ENCODE data around the gene PXYLP1. TPM values are rescaled to one million over a fixed set of nuclear protein-coding genes. Genes with fewer than 3 reads are reported as not detected.

The PXYLP1 gene
- total RNA-seq, 1 donor from 2014 or later = 6.1 TPM

DNA sequence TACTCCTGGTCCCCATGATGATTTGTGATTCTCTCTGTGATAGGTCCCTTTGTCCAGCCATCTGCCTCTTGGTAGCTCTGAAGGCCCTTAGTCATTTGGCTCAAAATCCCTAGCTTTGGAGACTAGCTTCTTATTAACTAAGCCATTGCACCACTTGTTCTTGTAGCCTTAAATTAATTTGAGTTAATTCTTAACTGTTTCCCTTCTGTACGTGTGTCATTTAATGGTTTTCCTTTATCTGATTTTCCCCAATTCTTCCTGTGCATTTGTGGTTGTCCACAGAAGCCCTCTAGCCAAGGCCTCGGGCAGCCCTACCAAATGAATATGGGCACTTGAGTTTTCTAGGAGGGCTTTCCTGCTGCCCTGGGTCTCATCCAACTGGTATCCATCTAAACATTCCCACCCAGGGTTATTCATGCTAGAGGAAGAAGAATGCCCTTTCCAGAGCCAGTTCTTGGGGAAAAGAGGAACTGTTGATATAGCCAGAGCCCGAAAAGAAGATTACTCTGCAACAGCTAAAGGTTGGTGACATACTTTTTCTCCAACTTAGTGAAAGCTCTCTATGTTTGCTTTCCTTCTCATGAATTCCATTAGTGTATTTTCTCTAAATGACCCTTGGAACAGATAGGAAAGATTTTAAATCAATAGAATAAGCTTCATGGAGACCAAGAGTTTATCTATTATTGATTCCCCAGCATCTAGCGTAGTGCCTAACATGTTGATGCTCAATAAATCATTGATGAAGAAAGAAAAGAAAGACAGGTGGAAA lies 92.5 kb downstream of the PXYLP1 start:
- H3K27me3 Mint-ChIP-seq (ENCODE audit: low read depth, unreplicated experiment) = no peaks in the 10 kb centered on the region
- no peak overlapping the region for H3K4me2 ChIP-seq (ENCODE audit: low read length)
- H3K4me3 ChIP-seq (ENCODE audit: insufficient read depth, low read depth, low read length) = no peak overlapping the region

DNA sequence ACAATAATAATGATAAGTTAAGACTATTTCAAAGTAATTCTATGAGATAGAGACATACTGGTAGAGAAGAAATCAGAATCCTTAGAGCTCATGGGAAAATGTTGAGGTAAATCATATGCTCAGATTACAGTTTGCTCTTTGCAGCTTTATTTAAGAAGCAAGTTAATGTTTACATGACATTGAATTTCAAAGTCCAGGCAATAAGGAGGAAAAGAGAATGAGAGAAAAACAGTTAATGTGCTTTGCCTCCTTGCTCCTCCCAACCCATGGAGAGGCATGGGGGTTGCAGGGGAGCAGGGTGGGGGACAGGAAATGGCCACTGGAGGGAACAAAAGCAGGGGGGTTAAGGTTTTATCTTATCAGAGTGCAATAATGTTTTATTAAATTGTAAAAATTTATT lies 94.5 kb downstream of the PXYLP1 start:
- H3K4me2 ChIP-seq (ENCODE audit: low read length) = no peak overlapping the region

More for the DNA sequence above, 92.5 kb downstream of the PXYLP1 start:
- Histone ChIP-seq H3K27me3 (ENCODE audit: insufficient read depth, low read length) (no peaks in the 10 kb centered on the region), H4K20me1 (ENCODE audit: insufficient read depth, low read length) (no peaks in the 10 kb centered on the region), H3K9me3 (ENCODE audit: insufficient read depth, low read depth, low read length) (no peaks in the 10 kb centered on the region), H2AFZ (ENCODE audit: low read depth, low read length) (no peak overlapping the region), H3K9ac (ENCODE audit: low read length) (no peak overlapping the region), H3K27ac (ENCODE audit: low read depth, low read length) (no peak overlapping the region), H3K4me1 (ENCODE audit: insufficient read depth, low read length) (peaks cover 9% of the 10 kb centered on the region), H3K36me3 (ENCODE audit: insufficient read depth, low read length) (no peaks in the 10 kb centered on the region), H3K79me2 (ENCODE audit: insufficient read depth, low read length) (no peaks in the 10 kb centered on the region)
- Mint-ChIP-seq H3K27ac (ENCODE audit: unreplicated experiment) (no peak overlapping the region), H3K4me1 (ENCODE audit: low read depth, unreplicated experiment) (peaks cover 29% of the 10 kb centered on the region), H3K9me3 (ENCODE audit: unreplicated experiment) (peaks cover 6% of the 10 kb centered on the region), H3K36me3 (ENCODE audit: low read depth, unreplicated experiment) (peaks cover 4% of the 10 kb centered on the region), H3K4me3 (ENCODE audit: unreplicated experiment) (no peak overlapping the region)
- no peak for DNase-seq (ENCODE audit: low read depth)
- no peak for FAIRE-seq
- no peak for TF ChIP-seq EZH2 (IDR thresholded peaks at IDR 0.05; ENCODE audit: insufficient read depth, low read length)
- TF ChIP-seq, protein P1, sequence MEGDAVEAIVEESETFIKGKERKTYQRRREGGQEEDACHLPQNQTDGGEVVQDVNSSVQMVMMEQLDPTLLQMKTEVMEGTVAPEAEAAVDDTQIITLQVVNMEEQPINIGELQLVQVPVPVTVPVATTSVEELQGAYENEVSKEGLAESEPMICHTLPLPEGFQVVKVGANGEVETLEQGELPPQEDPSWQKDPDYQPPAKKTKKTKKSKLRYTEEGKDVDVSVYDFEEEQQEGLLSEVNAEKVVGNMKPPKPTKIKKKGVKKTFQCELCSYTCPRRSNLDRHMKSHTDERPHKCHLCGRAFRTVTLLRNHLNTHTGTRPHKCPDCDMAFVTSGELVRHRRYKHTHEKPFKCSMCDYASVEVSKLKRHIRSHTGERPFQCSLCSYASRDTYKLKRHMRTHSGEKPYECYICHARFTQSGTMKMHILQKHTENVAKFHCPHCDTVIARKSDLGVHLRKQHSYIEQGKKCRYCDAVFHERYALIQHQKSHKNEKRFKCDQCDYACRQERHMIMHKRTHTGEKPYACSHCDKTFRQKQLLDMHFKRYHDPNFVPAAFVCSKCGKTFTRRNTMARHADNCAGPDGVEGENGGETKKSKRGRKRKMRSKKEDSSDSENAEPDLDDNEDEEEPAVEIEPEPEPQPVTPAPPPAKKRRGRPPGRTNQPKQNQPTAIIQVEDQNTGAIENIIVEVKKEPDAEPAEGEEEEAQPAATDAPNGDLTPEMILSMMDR (IDR thresholded peaks at IDR 0.05; ENCODE audit: insufficient read depth, low read depth, low read length) = no peak

More for the DNA sequence above, 94.5 kb downstream of the PXYLP1 start:
- no peaks in the 10 kb centered on the region for H3K36me3 ChIP-seq (ENCODE audit: insufficient read depth, low read length)
- no peaks in the 10 kb centered on the region for H3K9me3 Mint-ChIP-seq (ENCODE audit: unreplicated experiment)
- no peak overlapping the region for H3K4me3 Mint-ChIP-seq (ENCODE audit: unreplicated experiment)
- peaks cover 3% of the 10 kb centered on the region for H3K36me3 Mint-ChIP-seq (ENCODE audit: low read depth, unreplicated experiment)
- H3K27me3 Mint-ChIP-seq (ENCODE audit: low read depth, unreplicated experiment) = no peaks in the 10 kb centered on the region
- H3K9ac ChIP-seq (ENCODE audit: low read length) = no peak overlapping the region
- no peak for FAIRE-seq
- TF ChIP-seq EZH2 (IDR thresholded peaks at IDR 0.05; ENCODE audit: insufficient read depth, low read length) = no peak
- TF ChIP-seq, protein P1 (IDR thresholded peaks at IDR 0.05; ENCODE audit: insufficient read depth, low read depth, low read length) = no peak
- H3K27ac Mint-ChIP-seq (ENCODE audit: unreplicated experiment) = no peak overlapping the region
- H3K9me3 ChIP-seq (ENCODE audit: insufficient read depth, low read depth, low read length) = no peaks in the 10 kb centered on the region
- no peak overlapping the region for H2AFZ ChIP-seq (ENCODE audit: low read depth, low read length)
- no peak for DNase-seq (ENCODE audit: low read depth)
- peaks cover 12% of the 10 kb centered on the region for H3K4me1 ChIP-seq (ENCODE audit: insufficient read depth, low read length)
- no peak overlapping the region for H3K4me3 ChIP-seq (ENCODE audit: insufficient read depth, low read depth, low read length)
- H3K27me3 ChIP-seq (ENCODE audit: insufficient read depth, low read length) = no peaks in the 10 kb centered on the region
- peaks cover 29% of the 10 kb centered on the region for H3K4me1 Mint-ChIP-seq (ENCODE audit: low read depth, unreplicated experiment)
- H3K27ac ChIP-seq (ENCODE audit: low read depth, low read length) = no peak overlapping the region
- H3K79me2 ChIP-seq (ENCODE audit: insufficient read depth, low read length) = no peaks in the 10 kb centered on the region
- no peaks in the 10 kb centered on the region for H4K20me1 ChIP-seq (ENCODE audit: insufficient read depth, low read length)

Measured in astrocyte (in vitro differentiated cells and primary cell).